K562 (cell line): ENCODE results near the gene AFM. TPM values are rescaled to one million over a fixed set of nuclear protein-coding genes. Genes with fewer than 3 reads are reported as not detected.

Source experiments
- ATAC-seq: fragments of 200-7000 bp; cut with Tn5 transposase; 3 replicates; pipeline ENCODE4 v1.9.1; 2020; ENCODE audit warnings: moderate library complexity
- BruUV-seq: library from RNA; stranded (reverse); fragments of 400-500 nt; replicated peaks from 2 replicates; lab custom pipeline; 2021; lab: Mats Ljungman, UMichigan
- CTCF ChIA-PET: fragments of 300-600 bp; formaldehyde crosslinking; extraction: SDS; loops from one replicate; lab custom pipeline; 2021; ENCODE audit warnings: low intra/inter-chr PET ratio; lab: Yijun Ruan, JAX
- POLR2A ChIA-PET: fragments of 300-600, 350-650 bp; sonication (Branson Sonifier 250); formaldehyde crosslinking; extraction: SDS; loops from one replicate; lab custom pipeline; 2021; ENCODE audit warnings: antibody characterized with exemption, inconsistent platforms; lab: Yijun Ruan, JAX
- DNase-seq, 4 experiments: peaks; one replicate each; pipeline versions ENCODE4 v3.0.0 to v3.0.0-alpha.2; 2011 to 2018; ENCODE audit warnings: low spot score in 3 of 4, mixed read lengths in 3 of 4; ENCODE audit errors: extremely low read depth in 1 of 4
- FAIRE-seq: peaks from 2 replicates; lab custom pipeline; 2011; peaks lifted over from hg19 to GRCh38; lab: Jason Lieb, UNC
- H2AFZ ChIP-seq: 2 replicates; pipeline ENCODE4 v1.6.0; 2011; ENCODE audit warnings: low read depth, low read length, control low read depth, inconsistent platforms
- H3K27ac ChIP-seq: fragments of 200-600 bp; 3 replicates; pipeline ENCODE4 v1.8.0; 2011; ENCODE audit warnings: low read depth, mild to moderate bottlenecking, control low read depth, inconsistent platforms, low read length, moderate library complexity, mixed read lengths; ENCODE audit errors: extremely low read depth
- H3K27me3 ChIP-seq, 2 experiments: fragments of 300-600 bp in 1 of 2; 2 replicates in 1 of 2; 3 replicates in 1 of 2; pipeline versions ENCODE4 v1.6.0 to v1.8.0; 2011; ENCODE audit warnings: inconsistent platforms in 2 of 2, low read length in 2 of 2, mild to moderate bottlenecking in 1 of 2, mixed read lengths in 1 of 2, moderate library complexity in 1 of 2; ENCODE audit not compliant: control insufficient read depth in 2 of 2, insufficient read depth in 2 of 2
- H3K36me3 ChIP-seq: fragments of 300-600 bp; 3 replicates; pipeline ENCODE4 v1.8.0; 2011; ENCODE audit warnings: mild to moderate bottlenecking, low read length, inconsistent platforms; ENCODE audit not compliant: control insufficient read depth, insufficient read depth
- H3K4me1 ChIP-seq, 2 experiments: fragments of 200-600 bp in 1 of 2; replicated peaks in 1 of 2; 2 replicates in 1 of 2; 3 replicates in 1 of 2; pipeline versions ENCODE4 v1.5.1 to v1.8.0; 2011; ENCODE audit warnings: inconsistent platforms in 2 of 2, low read length in 2 of 2, mild to moderate bottlenecking in 1 of 2, mixed read lengths in 1 of 2, moderate library complexity in 1 of 2; ENCODE audit not compliant: control insufficient read depth in 2 of 2, insufficient read depth in 2 of 2
- H3K4me2 ChIP-seq: 2 replicates; pipeline ENCODE4 v1.6.1; 2011; ENCODE audit warnings: low read length, control low read depth, inconsistent platforms, mixed read lengths; ENCODE audit not compliant: insufficient read depth
- H3K4me3 ChIP-seq: fragments of 200-600 bp; sonication (generic), shearing (Covaris generic); 2 replicates; pipeline ENCODE4 v1.5.1; 2016; ENCODE audit warnings: control low read depth, inconsistent platforms
- H3K79me2 ChIP-seq: fragments of 200-600 bp; 3 replicates; pipeline ENCODE4 v1.8.0; 2011; ENCODE audit warnings: low read length, inconsistent platforms; ENCODE audit not compliant: control insufficient read depth, insufficient read depth
- H3K9ac ChIP-seq, 2 experiments: 2 replicates each; pipeline versions ENCODE4 v1.6.0 to v1.6.1; 2011; ENCODE audit warnings: low read depth in 2 of 2, low read length in 2 of 2, control low read depth in 1 of 2, inconsistent platforms in 1 of 2, mild to moderate bottlenecking in 1 of 2, mixed read lengths in 1 of 2; ENCODE audit not compliant: insufficient read depth in 1 of 2
- H3K9me1 ChIP-seq: one replicate; pipeline ENCODE4 v1.6.0; 2011; ENCODE audit warnings: inconsistent platforms, mild to moderate bottlenecking, low read length, moderate library complexity; ENCODE audit not compliant: control insufficient read depth, insufficient read depth
- H3K9me3 ChIP-seq: replicated peaks from 2 replicates; pipeline ENCODE4 v1.5.1; 2011; ENCODE audit warnings: low read depth, low read length, inconsistent platforms; ENCODE audit not compliant: control insufficient read depth, insufficient read depth
- H4K20me1 ChIP-seq: replicated peaks from 2 replicates; pipeline ENCODE4 v1.6.1; 2011; ENCODE audit warnings: low read length, inconsistent platforms, mixed read lengths; ENCODE audit not compliant: control insufficient read depth, insufficient read depth
- BCLAF1 ChIP-seq, 2 experiments: fragments of 450-650 bp in 1 of 2; IDR thresholded peaks; 2 replicates each; pipeline ENCODE4 v1.6.1; 2011 to 2017; ENCODE audit warnings: low read depth in 2 of 2, antibody characterized with exemption in 1 of 2, borderline replicate concordance in 1 of 2, low read length in 1 of 2, mild to moderate bottlenecking in 1 of 2, mixed read lengths in 1 of 2; ENCODE audit not compliant: control insufficient read depth in 1 of 2
- EZH2 ChIP-seq: IDR thresholded peaks from 2 replicates; pipeline ENCODE4 v1.6.1; 2012; ENCODE audit warnings: low read depth, mild to moderate bottlenecking, inconsistent platforms, low read length, borderline replicate concordance
- FOXP4 ChIP-seq: sonication (generic); formaldehyde crosslinking; IDR thresholded peaks from 2 replicates; pipeline ENCODE4 v1.8.0; 2022; ENCODE audit warnings: mild to moderate bottlenecking, missing genetic modification reagents, borderline replicate concordance
- HDAC3 ChIP-seq: fragments of 450-650 bp; IDR thresholded peaks from 2 replicates; pipeline ENCODE4 v1.6.1; 2018; ENCODE audit warnings: borderline replicate concordance, mild to moderate bottlenecking, moderate library complexity; ENCODE audit not compliant: partially characterized antibody
- HNRNPL ChIP-seq: fragments of 200-400 bp; formaldehyde crosslinking; IDR thresholded peaks from 2 replicates; pipeline ENCODE4 v1.6.1; 2017; ENCODE audit warnings: low read depth, mild to moderate bottlenecking, low read length
- KDM1A ChIP-seq, 2 experiments: fragments of 450-650 bp; IDR thresholded peaks; 2 replicates each; pipeline ENCODE4 v1.6.1; 2016; ENCODE audit warnings: mild to moderate bottlenecking in 2 of 2
- KLF10 ChIP-seq: fragments of 250-450 bp; sonication (Bioruptor Pico); IDR thresholded peaks from 2 replicates; pipeline ENCODE4 v1.6.1; 2021; ENCODE audit warnings: matching md5 sums
- MIER1 ChIP-seq: fragments of 450-650 bp; IDR thresholded peaks from 2 replicates; pipeline ENCODE4 v1.6.1; 2016; ENCODE audit warnings: antibody characterized with exemption, mild to moderate bottlenecking, low read depth
- NFYB ChIP-seq: IDR thresholded peaks from 2 replicates; pipeline ENCODE4 v1.6.1; 2011; ENCODE audit warnings: mild to moderate bottlenecking, moderate library complexity; ENCODE audit not compliant: insufficient read length; ENCODE audit errors: extremely low read depth
- PCBP2 ChIP-seq: fragments of 200-400 bp; formaldehyde crosslinking; IDR thresholded peaks from 2 replicates; pipeline ENCODE4 v1.6.1; 2018; ENCODE audit warnings: low read length, low read depth, mild to moderate bottlenecking, moderate library complexity; ENCODE audit not compliant: poor library complexity, severe bottlenecking
- RHOXF2B ChIP-seq: fragments of 250-450 bp; sonication (Bioruptor Pico); conservative IDR thresholded peaks from 2 replicates; pipeline ENCODE4 v1.5.1; 2021
- SMARCA4 ChIP-seq: fragments of 450-650 bp; IDR thresholded peaks from 2 replicates; pipeline ENCODE4 v1.6.1; 2016
- ZFP30 ChIP-seq: fragments of 250-450 bp; sonication (Bioruptor Pico); IDR thresholded peaks from 2 replicates; pipeline ENCODE4 v1.8.0; 2022; ENCODE audit warnings: moderate library complexity, mild to moderate bottlenecking, inconsistent platforms, borderline replicate concordance
- ZNF436 ChIP-seq: fragments of 250-450, 450-650 bp; sonication (Bioruptor Pico); formaldehyde crosslinking; IDR thresholded peaks from 2 replicates; pipeline ENCODE4 v1.7.0; 2020; ENCODE audit warnings: mild to moderate bottlenecking
- ZNF561 ChIP-seq: fragments of 450-650 bp; formaldehyde crosslinking; conservative IDR thresholded peaks from 2 replicates; pipeline ENCODE4 v1.4.0; 2020; ENCODE audit warnings: mild to moderate bottlenecking, moderate library complexity
- WGBS: fragments of 100-300 bp; shearing (Covaris generic); methylation state at CpG from one replicate; pipeline ENCODE4 v1.1.6; 2016; ENCODE audit warnings: low coverage, mixed read lengths; ENCODE audit not compliant: insufficient coverage; ENCODE audit errors: missing lambda C conversion rate; 5-methylcytosine and 5-hydroxymethylcytosine counted together
- in situ Hi-C: fragments of 300-500 bp; cut with MboI; formaldehyde crosslinking; loops from 4 replicates; pipeline ENCODE4 v1.15.0; 2018; ENCODE audit warnings: inconsistent platforms, mixed read lengths
- intact Hi-C: fragments of 100-400 bp; cut with micrococcal nuclease; formaldehyde crosslinking; loops from 2 replicates; pipeline ENCODE4 v1.14.2; 2022
- polyA plus RNA-seq, 8 experiments: library from polyadenylated mRNA; depleted of rRNA in 4 of 8; stranded (reverse) in 5 of 8; unstranded in 3 of 8; fragments of >200 nt; fragmentation: Nextera tagmentation in 2 of 8; fragmentation: Illumina TruSeq in 1 of 8; extraction: Ambion mirVana in 2 of 8; extraction: Trizol in 1 of 8; gene quantifications; 2 replicates each; pipeline versions ENCODE4 v1.2.1 to v1.2.3, GENCODE V29; 2011 to 2014; ENCODE audit warnings: inconsistent platforms in 1 of 8, missing spikeins in 1 of 8
- total RNA-seq, 7 experiments: library from RNA; depleted of rRNA in 6 of 7; stranded (reverse); fragments of >200 nt in 6 of 7; fragmentation: Illumina TruSeq in 2 of 7; extraction: Trizol in 2 of 7; gene quantifications; 2 replicates each; pipeline versions ENCODE4 v1.2.1 to v1.2.3, GENCODE V29; 2011 to 2021; ENCODE audit warnings: low replicate concordance in 1 of 7
- TF ChIP-seq, protein P1 (sequence below): fragments of 250-450 bp; sonication (Bioruptor Pico); IDR thresholded peaks from 2 replicates; pipeline ENCODE4 v1.4.0; 2020; ENCODE audit warnings: mild to moderate bottlenecking, moderate library complexity

Gene AFM
- total and polyA plus RNA-seq, 9 of the 15 experiments (the other 6 are each of a cell fraction or from before 2014, with no cell fraction given), result 0.07 to 0.15 (median 0.12) TPM; not detected in 5

GRCh38 chr4:73438582-73439215 is 42.8 kb upstream of the AFM start:
- Histone ChIP-seq H3K9me1 (no peaks in the 10 kb centered on the region), H3K27me3 (no peaks in the 10 kb centered on the region), H4K20me1 (no peaks in the 10 kb centered on the region), H2AFZ (no peak overlapping the region), H3K4me1 (peaks cover 0 to under 1% of the 10 kb centered on the region in 2 experiments; a peak in 1 of 5 replicates), H3K27ac (no peak overlapping the region), H3K4me3 (no peak overlapping the region), H3K4me2 (no peak overlapping the region), H3K79me2 (no peaks in the 10 kb centered on the region), H3K36me3 (no peaks in the 10 kb centered on the region), H3K9me3 (no peaks in the 10 kb centered on the region), H3K9ac (no peak overlapping the region)
- ATAC-seq (no peak), DNase-seq (no peak), FAIRE-seq (no peak)
- 22% methylated on average over 2 of the region's 2 CpGs for WGBS
- in situ Hi-C loops, result no loop called here
- intact Hi-C loops, result no loop called here
- POLR2A ChIA-PET, result interaction anchor here (0.9 kb wide), 1 partner anchor 8 kb away, joined by 3 read pairs; no protein-coding TSS in a partner anchor
- CTCF ChIA-PET, result no interaction called here
- TF ChIP-seq ZNF561 (CRISPR knock-in tag), result no peak
- no peak for TF ChIP-seq HNRNPL
- no peak for TF ChIP-seq RHOXF2B (CRISPR knock-in tag)
- no peak for TF ChIP-seq EZH2
- TF ChIP-seq ZNF436 (CRISPR knock-in tag), result no peak
- no peak for TF ChIP-seq KLF10 (CRISPR knock-in tag)
- no peak for TF ChIP-seq SMARCA4
- no peak for TF ChIP-seq HDAC3
- TF ChIP-seq, protein P1, sequence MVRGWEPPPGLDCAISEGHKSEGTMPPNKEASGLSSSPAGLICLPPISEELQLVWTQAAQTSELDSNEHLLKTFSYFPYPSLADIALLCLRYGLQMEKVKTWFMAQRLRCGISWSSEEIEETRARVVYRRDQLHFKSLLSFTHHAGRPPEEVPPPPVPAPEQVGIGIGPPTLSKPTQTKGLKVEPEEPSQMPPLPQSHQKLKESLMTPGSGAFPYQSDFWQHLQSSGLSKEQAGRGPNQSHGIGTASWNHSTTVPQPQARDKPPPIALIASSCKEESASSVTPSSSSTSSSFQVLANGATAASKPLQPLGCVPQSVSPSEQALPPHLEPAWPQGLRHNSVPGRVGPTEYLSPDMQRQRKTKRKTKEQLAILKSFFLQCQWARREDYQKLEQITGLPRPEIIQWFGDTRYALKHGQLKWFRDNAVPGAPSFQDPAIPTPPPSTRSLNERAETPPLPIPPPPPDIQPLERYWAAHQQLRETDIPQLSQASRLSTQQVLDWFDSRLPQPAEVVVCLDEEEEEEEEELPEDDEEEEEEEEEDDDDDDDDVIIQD, result no peak
- TF ChIP-seq NFYB, result no peak
- TF ChIP-seq PCBP2, result no peak
- no peak for TF ChIP-seq BCLAF1 (IDR thresholded peaks at IDR 0.05; ENCODE audit: borderline replicate concordance in 1 of 2, control insufficient read depth in 1 of 2, low read depth in 2 of 2, low read length in 1 of 2)
- no peak for TF ChIP-seq KDM1A (IDR thresholded peaks at IDR 0.05)
- TF ChIP-seq FOXP4, result no peak
- TF ChIP-seq MIER1, result no peak
- TF ChIP-seq ZFP30, result no peak
- BruUV-seq, result no TSS peak
